SK-N-MC (cell line): ENCODE results near the gene DNAJB11.

Experiments
- EZH2 ChIP-seq: fragments of 200-600 bp; sonication (generic); IDR thresholded peaks from one replicate; pipeline ENCODE4 v1.6.1; 2017; ENCODE audit warnings: antibody characterized with exemption
- POLR2AphosphoS5 ChIP-seq: IDR thresholded peaks from 2 replicates; pipeline ENCODE4 v1.6.1; 2012; ENCODE audit warnings: mild to moderate bottlenecking, low read depth, low read length, borderline replicate concordance

GRCh38 chr3:186613637-186614265, 43.2 kb downstream of the DNAJB11 start:
- TF ChIP-seq POLR2AphosphoS5 = no peak; the same call in 1 of the 2 replicates
- no peak for TF ChIP-seq EZH2
